SK-N-SH treated with all-trans-retinoic acid at 6 μM for 48 hours (cell line): ENCODE data around the gene CRADD.

Source experiments
- ATAC-seq: fragments of 200-7000 bp; cut with Tn5 transposase; 3 replicates; pipeline ENCODE4 v1.9.1; 2020; ENCODE audit warnings: mild to moderate bottlenecking, moderate library complexity
- ARNTL ChIP-seq: fragments of 450-650 bp; formaldehyde crosslinking; IDR thresholded peaks from 2 replicates; pipeline ENCODE4 v1.5.0; 2020; ENCODE audit warnings: low read depth, mild to moderate bottlenecking, moderate library complexity, borderline replicate concordance
- BACH2 ChIP-seq: fragments of 250-450 bp; sonication (Bioruptor Pico); IDR thresholded peaks from 2 replicates; pipeline ENCODE4 v1.9.0; 2021; ENCODE audit warnings: mild to moderate bottlenecking, borderline replicate concordance
- CSDC2 ChIP-seq: fragments of 250-450 bp; sonication (Bioruptor Pico); IDR thresholded peaks from 2 replicates; pipeline ENCODE4 v1.5.0; 2020; ENCODE audit warnings: mild to moderate bottlenecking, moderate library complexity
- GLIS3 ChIP-seq: fragments of 250-450 bp; sonication (Bioruptor Pico); IDR thresholded peaks from 2 replicates; pipeline ENCODE4 v1.5.0; 2020; ENCODE audit warnings: mild to moderate bottlenecking, moderate library complexity
- ISL1 ChIP-seq: fragments of 250-450 bp; sonication (Bioruptor Pico); IDR thresholded peaks from 2 replicates; pipeline ENCODE4 v2.1.2; 2022; ENCODE audit warnings: mild to moderate bottlenecking, moderate library complexity
- OSR1 ChIP-seq: fragments of 250-450 bp; sonication (Bioruptor Pico); IDR thresholded peaks from 2 replicates; pipeline ENCODE4 v1.8.0; 2022; ENCODE audit warnings: moderate library complexity, mild to moderate bottlenecking, inconsistent platforms
- PPARA ChIP-seq: fragments of 250-450 bp; sonication (Bioruptor Pico); IDR thresholded peaks from 2 replicates; pipeline ENCODE4 v1.5.0; 2020; ENCODE audit warnings: mild to moderate bottlenecking, borderline replicate concordance
- SNAI2 ChIP-seq: fragments of 250-450 bp; sonication (Bioruptor Pico); IDR thresholded peaks from 2 replicates; pipeline ENCODE4 v1.5.0; 2020; ENCODE audit warnings: mild to moderate bottlenecking, moderate library complexity
- TOX ChIP-seq: fragments of 250-450 bp; sonication (Bioruptor Pico); IDR thresholded peaks from 2 replicates; pipeline ENCODE4 v1.8.0; 2021; ENCODE audit warnings: mild to moderate bottlenecking, moderate library complexity, borderline replicate concordance
- ZC3H10 ChIP-seq: fragments of 250-450 bp; sonication (Bioruptor Pico); IDR thresholded peaks from 2 replicates; pipeline ENCODE4 v1.5.1; 2021; ENCODE audit warnings: mild to moderate bottlenecking, moderate library complexity
- ZFP3 ChIP-seq: fragments of 250-450 bp; sonication (Bioruptor Pico); IDR thresholded peaks from 2 replicates; pipeline ENCODE4 v1.5.0; 2020; ENCODE audit warnings: mild to moderate bottlenecking, moderate library complexity
- ZFP30 ChIP-seq: fragments of 450-650 bp; formaldehyde crosslinking; IDR thresholded peaks from 2 replicates; pipeline ENCODE4 v1.5.0; 2022; ENCODE audit warnings: mild to moderate bottlenecking, moderate library complexity
- ZNF70 ChIP-seq: fragments of 450-650 bp; formaldehyde crosslinking; IDR thresholded peaks from 2 replicates; pipeline ENCODE4 v1.5.0; 2020; ENCODE audit warnings: mild to moderate bottlenecking, moderate library complexity
- ZNF8 ChIP-seq: fragments of 450-650 bp; formaldehyde crosslinking; IDR thresholded peaks from 2 replicates; pipeline ENCODE4 v1.5.0; 2020; ENCODE audit warnings: mild to moderate bottlenecking, moderate library complexity
- TF ChIP-seq, protein P1 (sequence below): fragments of 250-450 bp; sonication (Bioruptor Pico); IDR thresholded peaks from 2 replicates; pipeline ENCODE4 v1.8.0; 2021; ENCODE audit warnings: low read depth, mild to moderate bottlenecking, moderate library complexity, borderline replicate concordance
- TF ChIP-seq, protein P2 (sequence below): fragments of 250-450 bp; sonication (Bioruptor Pico); IDR thresholded peaks from 2 replicates; pipeline ENCODE4 v1.8.0; 2020; ENCODE audit warnings: mild to moderate bottlenecking, moderate library complexity, borderline replicate concordance
- TF ChIP-seq, protein P3 (sequence below): fragments of 250-450 bp; sonication (Bioruptor Pico); IDR thresholded peaks from 2 replicates; pipeline ENCODE4 v1.5.0; 2020; ENCODE audit warnings: mild to moderate bottlenecking, moderate library complexity
- TF ChIP-seq, protein P4 (sequence below): fragments of 250-450 bp; sonication (Bioruptor Pico); IDR thresholded peaks from 2 replicates; pipeline ENCODE4 v1.5.1; 2021; ENCODE audit warnings: mild to moderate bottlenecking, moderate library complexity

Gene CRADD

DNA sequence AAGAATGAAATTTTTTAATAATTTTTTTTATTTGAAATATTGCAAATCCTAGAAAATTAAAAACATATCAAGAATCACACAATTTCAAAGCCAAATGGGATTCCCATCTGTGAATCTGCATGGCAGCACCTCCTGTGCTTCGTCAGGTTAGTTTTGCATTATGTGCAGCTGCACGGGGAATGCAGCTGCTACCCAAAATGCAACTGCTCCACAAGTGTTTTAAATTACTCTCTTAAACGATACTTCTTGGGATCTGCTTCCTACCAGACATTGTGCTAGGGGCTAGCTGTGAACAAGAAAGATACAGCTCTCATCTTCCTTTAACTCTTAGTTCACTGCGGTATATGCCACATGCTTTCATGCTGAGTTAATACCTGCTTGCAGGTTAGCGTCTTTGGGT is 154.2 kb downstream of the CRADD start:
- no peak for ATAC-seq
- TF ChIP-seq ZC3H10 (CRISPR knock-in tag) = no peak
- no peak for TF ChIP-seq TOX (CRISPR knock-in tag)
- no peak for TF ChIP-seq ZNF70 (CRISPR knock-in tag)
- TF ChIP-seq ZFP30 (CRISPR knock-in tag) = no peak

DNA sequence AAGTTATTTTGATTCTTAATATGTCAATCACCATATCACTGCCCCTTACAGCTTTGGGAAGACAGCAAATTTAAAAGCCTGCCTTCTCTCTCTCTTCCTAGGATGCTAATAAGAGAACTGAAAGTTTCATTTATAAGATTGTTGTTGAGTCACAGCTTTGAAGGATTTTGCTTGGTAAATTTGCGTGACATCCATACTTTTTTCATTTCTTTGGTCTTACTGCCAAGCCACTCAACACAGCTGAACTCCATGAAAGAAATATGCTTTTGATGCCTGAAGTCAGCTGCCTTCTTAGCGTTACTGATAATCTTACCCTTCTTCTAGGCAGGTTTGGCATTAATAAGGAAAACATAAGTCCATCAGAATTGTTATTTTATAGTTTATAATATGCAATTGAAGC is 155.0 kb downstream of the CRADD start:
- TF ChIP-seq BACH2 (CRISPR knock-in tag) = no peak
- TF ChIP-seq ZFP30 (CRISPR knock-in tag) = no peak
- TF ChIP-seq OSR1 (CRISPR knock-in tag) = no peak
- TF ChIP-seq, protein P1, sequence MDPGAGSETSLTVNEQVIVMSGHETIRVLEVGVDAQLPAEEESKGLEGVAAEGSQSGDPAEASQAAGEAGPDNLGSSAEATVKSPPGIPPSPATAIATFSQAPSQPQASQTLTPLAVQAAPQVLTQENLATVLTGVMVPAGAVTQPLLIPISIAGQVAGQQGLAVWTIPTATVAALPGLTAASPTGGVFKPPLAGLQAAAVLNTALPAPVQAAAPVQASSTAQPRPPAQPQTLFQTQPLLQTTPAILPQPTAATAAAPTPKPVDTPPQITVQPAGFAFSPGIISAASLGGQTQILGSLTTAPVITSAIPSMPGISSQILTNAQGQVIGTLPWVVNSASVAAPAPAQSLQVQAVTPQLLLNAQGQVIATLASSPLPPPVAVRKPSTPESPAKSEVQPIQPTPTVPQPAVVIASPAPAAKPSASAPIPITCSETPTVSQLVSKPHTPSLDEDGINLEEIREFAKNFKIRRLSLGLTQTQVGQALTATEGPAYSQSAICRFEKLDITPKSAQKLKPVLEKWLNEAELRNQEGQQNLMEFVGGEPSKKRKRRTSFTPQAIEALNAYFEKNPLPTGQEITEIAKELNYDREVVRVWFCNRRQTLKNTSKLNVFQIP (CRISPR knock-in tag) = no peak
- TF ChIP-seq TOX (CRISPR knock-in tag) = no peak
- TF ChIP-seq, protein P2, sequence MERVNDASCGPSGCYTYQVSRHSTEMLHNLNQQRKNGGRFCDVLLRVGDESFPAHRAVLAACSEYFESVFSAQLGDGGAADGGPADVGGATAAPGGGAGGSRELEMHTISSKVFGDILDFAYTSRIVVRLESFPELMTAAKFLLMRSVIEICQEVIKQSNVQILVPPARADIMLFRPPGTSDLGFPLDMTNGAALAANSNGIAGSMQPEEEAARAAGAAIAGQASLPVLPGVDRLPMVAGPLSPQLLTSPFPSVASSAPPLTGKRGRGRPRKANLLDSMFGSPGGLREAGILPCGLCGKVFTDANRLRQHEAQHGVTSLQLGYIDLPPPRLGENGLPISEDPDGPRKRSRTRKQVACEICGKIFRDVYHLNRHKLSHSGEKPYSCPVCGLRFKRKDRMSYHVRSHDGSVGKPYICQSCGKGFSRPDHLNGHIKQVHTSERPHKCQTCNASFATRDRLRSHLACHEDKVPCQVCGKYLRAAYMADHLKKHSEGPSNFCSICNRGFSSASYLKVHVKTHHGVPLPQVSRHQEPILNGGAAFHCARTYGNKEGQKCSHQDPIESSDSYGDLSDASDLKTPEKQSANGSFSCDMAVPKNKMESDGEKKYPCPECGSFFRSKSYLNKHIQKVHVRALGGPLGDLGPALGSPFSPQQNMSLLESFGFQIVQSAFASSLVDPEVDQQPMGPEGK (CRISPR knock-in tag) = no peak
- no peak for TF ChIP-seq PPARA
- TF ChIP-seq, protein P3, sequence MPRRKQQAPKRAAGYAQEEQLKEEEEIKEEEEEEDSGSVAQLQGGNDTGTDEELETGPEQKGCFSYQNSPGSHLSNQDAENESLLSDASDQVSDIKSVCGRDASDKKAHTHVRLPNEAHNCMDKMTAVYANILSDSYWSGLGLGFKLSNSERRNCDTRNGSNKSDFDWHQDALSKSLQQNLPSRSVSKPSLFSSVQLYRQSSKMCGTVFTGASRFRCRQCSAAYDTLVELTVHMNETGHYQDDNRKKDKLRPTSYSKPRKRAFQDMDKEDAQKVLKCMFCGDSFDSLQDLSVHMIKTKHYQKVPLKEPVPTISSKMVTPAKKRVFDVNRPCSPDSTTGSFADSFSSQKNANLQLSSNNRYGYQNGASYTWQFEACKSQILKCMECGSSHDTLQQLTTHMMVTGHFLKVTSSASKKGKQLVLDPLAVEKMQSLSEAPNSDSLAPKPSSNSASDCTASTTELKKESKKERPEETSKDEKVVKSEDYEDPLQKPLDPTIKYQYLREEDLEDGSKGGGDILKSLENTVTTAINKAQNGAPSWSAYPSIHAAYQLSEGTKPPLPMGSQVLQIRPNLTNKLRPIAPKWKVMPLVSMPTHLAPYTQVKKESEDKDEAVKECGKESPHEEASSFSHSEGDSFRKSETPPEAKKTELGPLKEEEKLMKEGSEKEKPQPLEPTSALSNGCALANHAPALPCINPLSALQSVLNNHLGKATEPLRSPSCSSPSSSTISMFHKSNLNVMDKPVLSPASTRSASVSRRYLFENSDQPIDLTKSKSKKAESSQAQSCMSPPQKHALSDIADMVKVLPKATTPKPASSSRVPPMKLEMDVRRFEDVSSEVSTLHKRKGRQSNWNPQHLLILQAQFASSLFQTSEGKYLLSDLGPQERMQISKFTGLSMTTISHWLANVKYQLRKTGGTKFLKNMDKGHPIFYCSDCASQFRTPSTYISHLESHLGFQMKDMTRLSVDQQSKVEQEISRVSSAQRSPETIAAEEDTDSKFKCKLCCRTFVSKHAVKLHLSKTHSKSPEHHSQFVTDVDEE (CRISPR knock-in tag) = no peak
- no peak for TF ChIP-seq CSDC2 (CRISPR knock-in tag)
- no peak for TF ChIP-seq ARNTL (CRISPR knock-in tag)
- TF ChIP-seq SNAI2 (CRISPR knock-in tag) = no peak
- no peak for TF ChIP-seq ZC3H10 (CRISPR knock-in tag)
- no peak for TF ChIP-seq GLIS3
- no peak for ATAC-seq

DNA sequence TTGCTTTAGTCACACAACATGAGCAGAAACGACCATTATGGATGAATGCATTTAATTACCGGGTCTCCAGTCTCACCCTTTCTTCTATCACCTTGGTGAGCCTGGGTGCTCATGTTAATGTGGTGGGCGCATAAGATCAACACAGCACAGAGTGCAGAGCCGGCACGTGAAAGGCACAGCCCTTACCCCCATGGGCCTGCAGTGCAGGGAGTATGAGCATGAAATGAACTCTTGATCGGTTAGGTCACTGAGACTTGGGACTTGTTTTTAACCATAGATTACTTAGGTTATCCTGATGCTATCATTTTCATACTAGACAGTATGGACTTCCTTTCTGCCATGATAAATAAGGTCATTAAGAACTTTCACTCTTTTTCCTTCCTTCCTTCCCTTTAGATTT is 156.8 kb downstream of the CRADD start:
- TF ChIP-seq ZNF70 (CRISPR knock-in tag) (no peak), ARNTL (CRISPR knock-in tag) (no peak), GLIS3 (no peak), ZC3H10 (CRISPR knock-in tag) (no peak), TOX (CRISPR knock-in tag) (no peak), BACH2 (CRISPR knock-in tag) (no peak), ZNF8 (CRISPR knock-in tag) (no peak), ISL1 (no peak), ZFP3 (CRISPR knock-in tag) (no peak)
- TF ChIP-seq, protein P3 (CRISPR knock-in tag) = no peak
- TF ChIP-seq, protein P4, sequence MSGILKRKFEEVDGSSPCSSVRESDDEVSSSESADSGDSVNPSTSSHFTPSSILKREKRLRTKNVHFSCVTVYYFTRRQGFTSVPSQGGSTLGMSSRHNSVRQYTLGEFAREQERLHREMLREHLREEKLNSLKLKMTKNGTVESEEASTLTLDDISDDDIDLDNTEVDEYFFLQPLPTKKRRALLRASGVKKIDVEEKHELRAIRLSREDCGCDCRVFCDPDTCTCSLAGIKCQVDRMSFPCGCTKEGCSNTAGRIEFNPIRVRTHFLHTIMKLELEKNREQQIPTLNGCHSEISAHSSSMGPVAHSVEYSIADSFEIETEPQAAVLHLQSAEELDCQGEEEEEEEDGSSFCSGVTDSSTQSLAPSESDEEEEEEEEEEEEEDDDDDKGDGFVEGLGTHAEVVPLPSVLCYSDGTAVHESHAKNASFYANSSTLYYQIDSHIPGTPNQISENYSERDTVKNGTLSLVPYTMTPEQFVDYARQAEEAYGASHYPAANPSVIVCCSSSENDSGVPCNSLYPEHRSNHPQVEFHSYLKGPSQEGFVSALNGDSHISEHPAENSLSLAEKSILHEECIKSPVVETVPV = no peak
- TF ChIP-seq, protein P2 (CRISPR knock-in tag) = no peak
- TF ChIP-seq, all 23 proteins: peak for 0
- ATAC-seq = no peak
